Stromal cell of bone marrow (primary cell): ENCODE data around the gene STAP1.

Source experiments
- DNase-seq: peaks from one replicate; pipeline ENCODE4 v3.0.0-alpha.2; 2012; ENCODE audit warnings: low read depth

STAP1 gene

GRCh38 chr4:67556436-67556835, 2.1 kb upstream of the STAP1 start:
- no peak for DNase-seq

- peak; percentile 14 for DNase-seq
Observed at GRCh38 chr4:67565284-67565683, 6.8 kb downstream of the STAP1 start.

GRCh38 chr4:67566335-67566734, 7.8 kb downstream of the STAP1 start:
- no peak for DNase-seq

GRCh38 chr4:67568820-67569219, 10.3 kb downstream of the STAP1 start:
- no peak for DNase-seq

GRCh38 chr4:67570537-67570936, 12.0 kb downstream of the STAP1 start:
- no peak for DNase-seq

GRCh38 chr4:67571975-67572374, 13.4 kb downstream of the STAP1 start:
- no peak for DNase-seq

GRCh38 chr4:67573193-67573592, 14.7 kb downstream of the STAP1 start:
- DNase-seq = no peak

GRCh38 chr4:67575232-67576058, 16.9 kb downstream of the STAP1 start:
- DNase-seq = no peak

- no peak for DNase-seq
Observed at GRCh38 chr4:67576059-67576466, 17.5 kb downstream of the STAP1 start.

- no peak for DNase-seq
Observed at GRCh38 chr4:67576538-67576937, 18.0 kb downstream of the STAP1 start.

- DNase-seq = no peak
Observed at GRCh38 chr4:67580577-67580976, 22.1 kb downstream of the STAP1 start.

GRCh38 chr4:67581208-67581857, 22.8 kb downstream of the STAP1 start:
- no peak for DNase-seq

GRCh38 chr4:67581913-67582312, 23.4 kb downstream of the STAP1 start:
- no peak for DNase-seq

GRCh38 chr4:67584496-67584895, 26.0 kb downstream of the STAP1 start:
- DNase-seq = no peak

- no peak for DNase-seq
Observed at GRCh38 chr4:67587156-67587555, 28.6 kb downstream of the STAP1 start.

GRCh38 chr4:67593741-67594175, 35.2 kb downstream of the STAP1 start:
- no peak for DNase-seq

- no peak for DNase-seq
Observed at GRCh38 chr4:67603310-67604028, 44.9 kb downstream of the STAP1 start.

- DNase-seq = no peak
Observed at GRCh38 chr4:67604029-67604381, 45.5 kb downstream of the STAP1 start.

- DNase-seq = no peak
Observed at GRCh38 chr4:67604749-67605148, 46.2 kb downstream of the STAP1 start.

GRCh38 chr4:67608027-67608426, 49.5 kb downstream of the STAP1 start:
- DNase-seq = peak; percentile 3

- DNase-seq = no peak
Observed at GRCh38 chr4:67614186-67614585, 55.7 kb downstream of the STAP1 start.

- DNase-seq = no peak
Observed at GRCh38 chr4:67615119-67615518, 56.6 kb downstream of the STAP1 start.

GRCh38 chr4:67616478-67616877, 58.0 kb downstream of the STAP1 start:
- DNase-seq = no peak
